HG03378 (cell line): ENCODE measurements around the gene BBS7.

Experiments
- ATAC-seq: cut with Tn5 transposase; IDR thresholded peaks from one replicate; pipeline ENCODE4 v1.9.1; 2021; ENCODE audit warnings: mild to moderate bottlenecking, moderate library complexity; ENCODE audit not compliant: unreplicated experiment

BBS7 gene

DNA sequence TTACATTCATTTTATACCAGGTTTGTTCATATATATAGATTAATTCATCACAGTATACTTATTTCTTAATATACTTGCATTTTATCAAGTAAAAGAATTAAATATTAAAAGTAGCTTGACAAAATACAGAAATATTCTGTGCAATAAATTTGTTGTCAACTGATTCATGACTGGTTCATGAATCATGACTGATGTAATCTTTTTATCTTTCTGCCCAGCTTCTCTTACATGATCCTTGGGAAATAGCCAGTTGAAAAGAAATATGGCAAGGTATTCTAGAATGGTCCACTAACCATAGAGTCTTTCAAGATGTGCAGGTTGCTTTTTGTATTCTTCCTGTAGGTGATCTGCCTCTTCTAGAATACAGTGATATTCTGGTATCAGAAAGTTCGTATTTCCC, 42.4 kb downstream of the BBS7 start:
- ATAC-seq: no peak

DNA sequence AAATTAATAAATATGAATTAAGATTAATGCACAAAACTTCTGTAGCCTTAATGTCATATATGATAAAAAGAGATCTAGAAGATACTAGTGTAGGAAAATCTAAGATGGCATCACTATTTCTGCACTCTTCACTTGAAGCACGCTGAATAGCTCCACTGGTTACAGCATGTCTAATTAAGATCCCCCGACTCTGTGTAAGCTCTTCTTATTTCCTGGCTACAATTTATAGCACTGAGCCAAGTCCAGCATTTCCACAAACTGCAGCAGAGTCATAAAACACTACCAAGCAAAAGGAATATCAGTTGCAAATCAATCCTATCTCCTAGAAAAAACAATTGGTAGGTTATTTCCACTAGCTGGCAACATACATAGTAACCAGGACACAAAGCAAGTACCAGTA, 45.3 kb downstream of the BBS7 start:
- no peak for ATAC-seq

GRCh38 chr4:121824171-121824527, 46.1 kb downstream of the BBS7 start:
- peak; percentile 5 for ATAC-seq

DNA sequence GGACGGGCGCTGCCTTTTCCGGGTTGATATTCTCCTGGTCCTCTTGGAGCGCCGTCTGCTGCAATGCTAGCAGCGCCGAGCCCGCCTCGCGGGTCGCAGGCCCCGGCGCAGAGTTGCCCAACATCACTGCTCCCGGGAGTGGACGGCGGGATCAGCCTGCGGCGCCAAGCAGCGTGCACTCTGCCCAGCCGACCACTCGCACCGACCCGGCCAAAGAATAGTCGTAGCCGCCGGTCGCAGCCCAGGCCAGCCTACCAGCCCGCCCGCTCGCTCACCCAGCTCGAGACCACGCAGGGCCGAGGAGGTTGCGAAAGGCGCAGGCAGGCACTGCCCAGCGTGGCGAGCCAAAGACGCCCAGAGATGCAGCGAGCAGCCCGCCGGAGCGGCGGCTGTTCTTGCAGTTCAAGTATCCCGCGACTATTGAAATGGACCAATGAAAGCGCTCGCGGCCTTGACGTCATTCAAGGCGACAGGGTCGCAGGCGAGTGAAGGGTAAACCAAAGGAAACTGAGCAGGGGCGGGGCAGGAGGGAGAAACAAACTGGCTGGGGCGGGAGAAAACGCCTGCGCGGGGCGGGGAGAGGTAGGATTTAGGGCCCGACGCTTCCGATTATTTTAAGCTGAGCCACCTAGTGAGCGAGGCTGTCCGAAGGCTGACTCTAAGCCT, 46.6 kb downstream of the BBS7 start, which contains the start of gene CCNA2:
CCNA2 (minus strand) TSS at position 379 of the 666 bp plus-strand sequence; CDS start at position 124, 255 bp downstream.
- peak; percentile 90 for ATAC-seq

GRCh38 chr4:121822796-121823504, 47.3 kb downstream of the BBS7 start:
- peak; percentile 57 for ATAC-seq

- no peak for ATAC-seq
These were observed 48.2 kb downstream of the BBS7 start for GRCh38 chr4:121822047-121822446.

- ATAC-seq: no peak
These were observed 50.9 kb downstream of the BBS7 start for GRCh38 chr4:121819216-121819965.

- ATAC-seq: no peak
These were observed 52.1 kb downstream of the BBS7 start for GRCh38 chr4:121818215-121818614.

DNA sequence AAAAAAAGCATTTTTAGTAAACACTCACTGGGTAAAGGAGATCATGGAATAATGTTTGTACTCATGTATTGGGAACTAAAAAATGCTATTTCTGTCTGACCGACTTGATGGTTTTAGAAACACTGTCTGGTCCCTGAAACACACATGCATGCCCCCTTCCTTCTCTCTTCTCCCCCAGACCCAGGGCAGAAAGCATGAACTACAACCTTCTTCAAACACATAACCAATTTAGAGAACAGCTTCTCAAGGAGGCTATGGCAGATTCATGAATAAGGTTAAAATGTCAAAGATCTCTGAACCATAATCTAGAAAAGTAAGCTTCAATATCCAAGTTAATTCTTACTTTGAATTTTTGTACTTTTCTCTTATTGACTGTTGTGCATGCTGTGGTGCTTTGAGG, 52.6 kb downstream of the BBS7 start:
- no peak for ATAC-seq

DNA sequence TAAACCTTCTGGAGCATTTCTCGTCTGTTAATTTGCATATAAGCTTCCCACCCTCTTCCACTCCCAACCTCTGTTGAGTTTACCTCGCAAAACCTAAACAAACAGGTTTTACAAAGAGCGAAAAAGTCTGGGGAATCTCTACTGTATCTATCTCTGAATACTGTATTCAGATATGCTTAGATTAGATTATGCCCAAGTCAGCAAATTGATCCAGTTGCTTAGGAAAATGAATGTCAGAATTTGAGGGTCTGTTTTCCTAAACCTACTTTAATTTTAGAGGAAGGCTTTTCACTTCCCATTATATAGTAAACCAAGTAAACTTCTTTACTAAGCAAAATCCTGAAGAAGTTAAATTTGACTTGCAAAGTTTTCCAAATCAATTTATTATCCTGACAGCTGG, 53.3 kb downstream of the BBS7 start:
- no peak for ATAC-seq

DNA sequence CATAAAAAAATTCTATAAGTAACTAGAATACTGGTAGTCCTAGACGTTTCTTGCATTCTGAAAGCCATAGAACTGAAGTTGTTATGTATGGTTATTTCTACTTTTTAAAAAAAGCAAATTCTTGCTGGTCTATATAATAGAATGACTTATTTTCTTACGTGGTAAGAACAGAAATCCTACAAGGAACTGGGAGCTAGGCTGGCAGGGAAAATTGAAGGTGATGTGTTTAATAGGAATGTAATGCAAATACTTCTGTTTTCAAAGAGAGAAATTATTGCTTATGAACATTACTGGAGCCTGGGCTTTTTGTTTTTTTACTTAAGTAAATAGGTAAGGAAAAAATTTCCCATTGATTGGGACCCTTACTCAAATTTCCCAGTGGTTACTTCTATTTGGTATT, 55.5 kb downstream of the BBS7 start:
- no peak for ATAC-seq

GRCh38 chr4:121811122-121811521, 59.2 kb downstream of the BBS7 start:
- ATAC-seq: no peak

DNA sequence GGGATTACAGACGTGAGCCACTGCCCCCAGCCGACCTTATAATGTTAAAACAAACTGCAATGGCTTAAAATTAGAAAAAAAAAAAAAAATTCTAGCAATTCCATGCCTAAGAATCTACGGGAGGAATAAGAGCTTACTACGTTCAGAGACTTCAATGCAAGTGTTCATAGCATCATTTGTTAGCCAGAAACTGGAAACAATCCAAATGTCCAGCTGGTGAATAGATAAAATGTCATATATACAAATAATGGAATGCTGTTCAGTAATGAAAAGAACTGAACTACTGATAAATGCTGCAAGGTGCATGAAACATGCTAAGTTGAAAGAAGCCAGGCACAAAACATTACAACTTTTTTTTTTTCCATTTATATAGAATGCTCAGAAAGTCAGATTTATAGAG, 63.9 kb downstream of the BBS7 start:
- ATAC-seq: no peak

DNA sequence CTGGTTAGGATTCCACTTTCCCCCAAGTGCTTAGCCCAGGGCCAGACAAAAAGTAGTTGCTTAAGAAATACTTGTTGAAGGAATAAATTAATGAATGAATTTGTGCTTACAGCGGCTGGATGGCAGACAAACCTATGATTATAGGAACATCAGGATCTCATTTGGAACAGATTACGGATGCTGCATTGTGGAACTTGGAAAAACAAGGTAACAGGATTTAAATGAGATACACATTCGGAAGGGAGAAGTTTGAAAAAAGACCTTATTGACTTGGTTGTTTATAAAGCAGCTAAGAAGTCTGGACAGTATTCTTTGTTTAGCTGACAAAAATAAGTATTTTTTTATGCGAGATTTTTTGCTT, 68.6 kb downstream of the BBS7 start:
- ATAC-seq: no peak

DNA sequence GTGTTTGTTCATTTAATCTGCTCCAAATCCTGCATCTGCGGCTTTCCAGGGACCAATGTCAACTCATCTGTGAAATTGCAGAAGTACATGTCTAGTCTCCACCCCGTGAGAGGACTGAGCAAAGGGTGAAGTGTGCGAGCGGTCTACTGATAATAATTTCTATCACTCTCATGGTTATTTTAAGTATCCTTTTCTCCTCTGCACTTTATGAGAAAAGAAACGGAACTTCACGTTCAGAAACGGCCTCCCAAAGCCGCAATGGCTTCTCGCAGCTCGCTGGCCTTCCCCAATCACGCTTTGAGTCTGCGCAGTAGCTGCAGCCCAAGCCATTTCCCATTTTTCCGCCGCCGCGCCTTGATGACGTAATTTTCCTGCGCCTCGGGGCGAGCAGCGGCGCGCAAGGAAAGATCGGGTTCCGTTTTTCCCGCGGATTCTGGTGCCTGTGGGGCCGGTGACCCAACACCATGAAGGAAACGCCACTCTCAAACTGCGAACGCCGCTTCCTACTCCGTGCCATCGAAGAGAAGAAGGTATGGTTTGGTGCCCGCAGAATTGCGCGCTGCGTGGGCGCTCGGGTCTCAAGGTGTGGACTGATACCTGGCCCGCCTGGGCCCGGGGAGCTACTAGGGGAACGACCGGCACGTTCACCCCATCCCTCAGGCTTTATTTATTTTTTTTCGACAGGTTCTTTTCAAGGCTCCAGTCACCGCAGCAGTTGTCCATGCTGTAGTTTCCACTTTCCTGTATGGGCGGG, 69.1 kb downstream of the BBS7 start, which contains the start of gene EXOSC9:
EXOSC9 (plus strand) TSS at position 363 of the 754 bp plus-strand sequence; CDS start at position 465, 102 bp downstream.
- peak; percentile 78 for ATAC-seq

- ATAC-seq: peak; percentile 12
These were observed 69.7 kb downstream of the BBS7 start for GRCh38 chr4:121800638-121800960.

DNA sequence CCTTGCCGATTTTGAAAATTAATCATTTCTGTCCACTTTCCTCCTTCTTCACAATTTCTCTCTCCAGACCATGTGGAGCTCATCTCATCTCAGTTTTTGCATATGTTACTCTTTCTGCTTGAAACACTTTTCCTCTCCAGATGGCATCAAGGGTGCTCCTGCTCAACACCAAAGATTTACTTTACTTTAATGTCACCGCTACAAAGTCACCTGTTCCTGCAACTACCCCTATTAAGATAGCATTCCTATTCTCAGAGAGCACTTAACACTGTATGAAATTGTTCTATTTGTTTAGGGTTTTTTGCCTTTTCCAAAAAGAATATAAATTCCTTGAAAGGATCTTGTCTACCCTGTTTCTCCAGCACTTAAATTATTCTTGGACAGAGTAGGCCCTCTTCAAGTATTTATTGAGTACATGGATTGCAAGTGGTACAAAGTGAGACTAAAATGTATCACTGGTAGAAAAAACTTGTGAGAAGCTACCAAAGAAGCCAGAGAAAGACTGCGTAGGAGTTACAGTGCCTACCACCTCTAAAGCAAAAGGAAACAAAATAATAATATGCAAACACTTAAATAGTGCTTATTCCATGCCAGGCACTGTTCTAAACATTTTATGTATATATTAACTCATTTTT, 70.3 kb downstream of the BBS7 start:
- ATAC-seq: no peak

GRCh38 chr4:121799208-121799823, 71.0 kb downstream of the BBS7 start:
- ATAC-seq: no peak

DNA sequence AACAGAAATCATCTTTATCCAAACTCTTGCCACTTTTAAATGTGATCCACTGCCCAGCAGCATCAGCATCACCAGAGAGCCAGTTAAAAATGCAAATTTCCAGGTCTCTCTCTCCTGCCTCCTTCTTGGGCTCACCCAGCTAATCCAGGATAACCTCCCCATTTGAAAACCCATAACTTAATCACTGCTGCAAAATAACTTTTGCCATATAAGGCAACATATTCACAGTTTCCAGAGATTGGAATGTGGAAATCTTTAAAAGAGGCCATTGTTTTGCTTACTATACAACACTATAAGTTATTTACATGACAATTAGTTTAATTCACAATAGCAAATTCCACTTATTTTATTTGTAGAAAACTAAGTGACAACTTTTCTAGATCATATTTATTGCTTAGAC, 74.0 kb downstream of the BBS7 start:
- no peak for ATAC-seq

GRCh38 chr4:121794505-121795188, 75.6 kb downstream of the BBS7 start:
- ATAC-seq: no peak
